Measurements from ENCODE around the gene DSCAML1. TPM values are rescaled to one million over a fixed set of nuclear protein-coding genes. Genes with fewer than 3 reads are reported as not detected.

DSCAML1 gene
- total and polyA plus RNA-seq, 4 donors = 0.18 to 1.5 (median 1.1) TPM

DNA sequence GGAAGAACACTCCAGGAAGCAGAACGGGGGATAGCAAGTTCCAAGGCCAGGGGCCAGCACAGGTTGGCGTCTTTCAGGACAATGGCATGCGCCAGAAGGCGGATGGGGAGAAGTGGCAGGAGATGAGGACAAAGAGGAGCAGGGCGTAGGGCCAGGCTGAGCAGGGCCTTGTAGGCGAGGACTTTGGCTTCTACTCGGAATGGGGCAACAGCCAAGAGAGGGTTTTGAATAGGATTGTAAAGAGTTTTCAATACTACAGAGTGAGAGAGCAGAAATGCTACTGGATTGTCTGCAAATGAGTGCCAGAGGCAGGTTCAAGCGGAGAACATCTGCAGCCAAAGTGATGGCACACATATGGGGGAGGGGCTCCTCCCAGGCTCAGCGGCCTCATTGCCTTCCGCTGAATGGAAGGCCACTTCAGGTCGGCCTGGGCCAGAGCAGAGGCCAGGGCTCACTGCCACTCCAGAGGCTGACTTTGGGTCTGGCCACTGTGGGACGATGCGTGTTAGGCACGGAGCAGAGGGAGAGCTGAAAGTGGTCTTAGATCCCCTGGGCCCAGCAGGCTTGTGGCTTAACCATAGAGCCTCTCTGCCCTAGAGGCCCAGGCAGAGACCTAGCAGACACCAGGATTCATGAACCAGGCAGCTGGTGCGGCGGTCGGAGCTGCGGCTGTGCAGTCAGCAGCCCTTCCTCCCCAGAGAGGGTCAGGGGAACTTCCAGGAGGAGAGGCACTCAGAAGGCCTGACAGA is 118.2 kb downstream of the DSCAML1 start:
- WGBS, 2 donors = 90 to 91% methylated on average over 18 of the region's 18 CpGs
- ATAC-seq (ENCODE audit: insufficient read depth, low FRiP score) (no peak), DNase-seq (no peak)

DNA sequence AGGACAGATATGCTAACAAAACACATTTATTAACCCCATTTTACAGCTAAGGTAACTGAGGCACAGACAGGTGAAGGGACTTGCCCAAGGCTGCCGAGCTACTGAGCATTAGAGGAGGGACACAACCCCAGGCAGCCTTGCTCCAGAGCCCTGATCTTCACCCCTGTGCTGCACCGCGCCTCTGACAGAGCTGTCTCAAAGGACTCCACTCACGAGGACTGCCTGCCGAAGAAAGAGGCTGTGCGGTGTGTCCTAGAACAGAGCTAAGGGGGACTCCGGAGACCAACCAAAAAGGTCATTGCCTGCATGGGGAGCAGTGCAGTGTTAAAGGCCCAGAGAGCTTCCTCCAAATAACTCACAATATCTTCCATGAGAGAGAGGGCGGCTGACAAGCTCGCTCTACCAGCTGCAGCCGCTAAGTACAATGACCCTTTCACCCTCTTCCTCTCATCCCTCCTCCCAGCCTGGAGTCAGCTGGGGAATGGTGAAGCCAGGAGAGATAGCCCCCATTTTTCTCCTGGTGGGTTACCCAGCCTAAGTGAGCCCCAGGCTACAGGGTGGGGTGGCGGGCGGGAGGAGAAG is 119.2 kb downstream of the DSCAML1 start:
- H3K27me3 ChIP-seq (ENCODE audit: control insufficient read depth in 3 of 3, insufficient read depth in 3 of 3, low read length in 2 of 3) = peaks cover 0 to 11% (median 0%) of the 10 kb centered on the region in 3 donors
- H3K4me3 ChIP-seq = no peak overlapping the region
- no peaks in the 10 kb centered on the region for H3K36me3 ChIP-seq (ENCODE audit: control insufficient read depth in 4 of 4, insufficient read depth in 4 of 4, low read length in 4 of 4)
- no peak overlapping the region for H3K9ac ChIP-seq (ENCODE audit: insufficient read depth in 1 of 2, low read length in 2 of 2)
- no peaks in the 10 kb centered on the region for H3K4me1 ChIP-seq (ENCODE audit: control insufficient read depth in 5 of 5, insufficient read depth in 5 of 5, low read length in 5 of 5)
- DNase-seq (no peak), ATAC-seq (ENCODE audit: insufficient read depth, low FRiP score) (no peak)
- H3K9me3 ChIP-seq (ENCODE audit: control insufficient read depth in 4 of 4, insufficient read depth in 3 of 4, low read length in 3 of 4) = no peaks in the 10 kb centered on the region
- WGBS, 2 donors = 76 to 86% methylated on average over 12 of the region's 12 CpGs
- no peak overlapping the region for H3K27ac ChIP-seq (ENCODE audit: low read depth in 1 of 2, low read length in 1 of 2)
- TF ChIP-seq, protein P1, sequence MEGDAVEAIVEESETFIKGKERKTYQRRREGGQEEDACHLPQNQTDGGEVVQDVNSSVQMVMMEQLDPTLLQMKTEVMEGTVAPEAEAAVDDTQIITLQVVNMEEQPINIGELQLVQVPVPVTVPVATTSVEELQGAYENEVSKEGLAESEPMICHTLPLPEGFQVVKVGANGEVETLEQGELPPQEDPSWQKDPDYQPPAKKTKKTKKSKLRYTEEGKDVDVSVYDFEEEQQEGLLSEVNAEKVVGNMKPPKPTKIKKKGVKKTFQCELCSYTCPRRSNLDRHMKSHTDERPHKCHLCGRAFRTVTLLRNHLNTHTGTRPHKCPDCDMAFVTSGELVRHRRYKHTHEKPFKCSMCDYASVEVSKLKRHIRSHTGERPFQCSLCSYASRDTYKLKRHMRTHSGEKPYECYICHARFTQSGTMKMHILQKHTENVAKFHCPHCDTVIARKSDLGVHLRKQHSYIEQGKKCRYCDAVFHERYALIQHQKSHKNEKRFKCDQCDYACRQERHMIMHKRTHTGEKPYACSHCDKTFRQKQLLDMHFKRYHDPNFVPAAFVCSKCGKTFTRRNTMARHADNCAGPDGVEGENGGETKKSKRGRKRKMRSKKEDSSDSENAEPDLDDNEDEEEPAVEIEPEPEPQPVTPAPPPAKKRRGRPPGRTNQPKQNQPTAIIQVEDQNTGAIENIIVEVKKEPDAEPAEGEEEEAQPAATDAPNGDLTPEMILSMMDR (IDR thresholded peaks at IDR 0.05; ENCODE audit: control extremely low read depth, extremely low read depth) = no peak

More for the DNA sequence above, 118.2 kb downstream of the DSCAML1 start:
- H3K27me3 ChIP-seq (ENCODE audit: control insufficient read depth in 3 of 3, insufficient read depth in 3 of 3, low read length in 2 of 3) = peaks cover 0 to 10% (median 0%) of the 10 kb centered on the region in 3 donors
- no peaks in the 10 kb centered on the region for H3K36me3 ChIP-seq (ENCODE audit: control insufficient read depth in 4 of 4, insufficient read depth in 4 of 4, low read length in 4 of 4)
- H3K9ac ChIP-seq (ENCODE audit: insufficient read depth in 1 of 2, low read length in 2 of 2) = no peak overlapping the region
- H3K9me3 ChIP-seq (ENCODE audit: control insufficient read depth in 4 of 4, insufficient read depth in 3 of 4, low read length in 3 of 4) = no peaks in the 10 kb centered on the region
- no peak overlapping the region for H3K4me3 ChIP-seq
- TF ChIP-seq, protein P1 (IDR thresholded peaks at IDR 0.05; ENCODE audit: control extremely low read depth, extremely low read depth) = no peak
- no peak overlapping the region for H3K27ac ChIP-seq (ENCODE audit: low read depth in 1 of 2, low read length in 1 of 2)
- no peaks in the 10 kb centered on the region for H3K4me1 ChIP-seq (ENCODE audit: control insufficient read depth in 5 of 5, insufficient read depth in 5 of 5, low read length in 5 of 5)

DNA sequence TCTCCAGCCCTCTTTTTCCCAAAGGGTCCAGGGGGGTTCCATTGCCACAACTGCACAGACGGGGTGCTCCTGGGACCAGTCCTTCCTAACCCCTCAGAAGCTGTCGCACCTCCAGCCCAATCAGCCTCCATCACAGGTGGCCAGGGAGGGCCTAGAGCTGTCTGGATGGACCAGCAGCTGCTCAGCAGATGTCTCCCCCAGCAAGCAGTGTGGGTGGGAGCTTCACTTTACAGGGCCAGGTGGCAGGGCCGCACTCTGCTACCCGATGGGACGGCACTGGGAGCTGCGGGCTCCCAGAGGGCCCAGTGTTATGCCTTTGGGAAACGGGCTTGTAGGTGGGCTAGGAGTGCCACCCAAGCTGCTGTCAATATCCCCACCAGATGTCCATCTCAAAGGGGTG is 120.5 kb downstream of the DSCAML1 start:
- H3K4me1 ChIP-seq (ENCODE audit: control insufficient read depth in 5 of 5, insufficient read depth in 5 of 5, low read length in 5 of 5) = no peaks in the 10 kb centered on the region
- DNase-seq = no peak
- ATAC-seq (ENCODE audit: insufficient read depth, low FRiP score) = no peak
- no peaks in the 10 kb centered on the region for H3K36me3 ChIP-seq (ENCODE audit: control insufficient read depth in 4 of 4, insufficient read depth in 4 of 4, low read length in 4 of 4)
- H3K4me3 ChIP-seq = no peak overlapping the region
- no peaks in the 10 kb centered on the region for H3K9me3 ChIP-seq (ENCODE audit: control insufficient read depth in 4 of 4, insufficient read depth in 3 of 4, low read length in 3 of 4)
- no peak overlapping the region for H3K9ac ChIP-seq (ENCODE audit: insufficient read depth in 1 of 2, low read length in 2 of 2)
- TF ChIP-seq, protein P1 (IDR thresholded peaks at IDR 0.05; ENCODE audit: control extremely low read depth, extremely low read depth) = no peak
- H3K27ac ChIP-seq (ENCODE audit: low read depth in 1 of 2, low read length in 1 of 2) = no peak overlapping the region
- WGBS, 2 donors = 93 to 94% methylated on average over 7 of the region's 7 CpGs
- peaks cover 0 to 5% (median 0%) of the 10 kb centered on the region in 3 donors for H3K27me3 ChIP-seq (ENCODE audit: control insufficient read depth in 3 of 3, insufficient read depth in 3 of 3, low read length in 2 of 3)
